Neural crest cell (in vitro differentiated cells): ENCODE results near the gene AGPS. TPM values are rescaled to one million over a fixed set of nuclear protein-coding genes. Genes with fewer than 3 reads are reported as not detected.

Experiments used
- DNase-seq: peaks from one replicate; pipeline ENCODE4 v3.0.0; 2021; ENCODE audit warnings: low read depth, mixed read lengths, low spot score
- H3K27ac Mint-ChIP-seq: one replicate; pipeline ENCODE4 v1.8.0; 2021; ENCODE audit warnings: mild to moderate bottlenecking, mixed read lengths; ENCODE audit not compliant: unreplicated experiment
- H3K27me3 Mint-ChIP-seq: 2 replicates; pipeline ENCODE4 v1.8.0; 2021; ENCODE audit warnings: low read depth, mild to moderate bottlenecking, mixed read lengths
- H3K36me3 Mint-ChIP-seq: 2 replicates; pipeline ENCODE4 v1.8.0; 2021; ENCODE audit warnings: low read depth, mild to moderate bottlenecking, mixed read lengths
- H3K4me1 Mint-ChIP-seq: 2 replicates; pipeline ENCODE4 v1.8.0; 2021; ENCODE audit warnings: mixed read lengths
- H3K4me3 Mint-ChIP-seq: one replicate; pipeline ENCODE4 v1.8.0; 2021; ENCODE audit warnings: mild to moderate bottlenecking, mixed read lengths
- H3K9me3 Mint-ChIP-seq: 2 replicates; pipeline ENCODE4 v1.8.0; 2021; ENCODE audit warnings: mixed read lengths
- CTCF ChIP-seq: fragments of 200-600 bp; sonication (generic); conservative IDR thresholded peaks from 2 replicates; pipeline ENCODE4 v1.5.0; 2021; ENCODE audit warnings: antibody characterized with exemption, mild to moderate bottlenecking
- total RNA-seq: library from RNA; stranded (reverse); gene quantifications from 2 replicates; pipeline ENCODE4 v1.2.1, GENCODE V29; 2021

AGPS gene
- total RNA-seq, 1 donor from 2014 or later, result 51.5 TPM

- Mint-ChIP-seq H3K27ac (no peak overlapping the region), H3K4me3 (no peak overlapping the region), H3K36me3 (peaks cover 3% of the 10 kb centered on the region), H3K27me3 (no peaks in the 10 kb centered on the region), H3K4me1 (peaks cover 40% of the 10 kb centered on the region), H3K9me3 (no peaks in the 10 kb centered on the region)
- TF ChIP-seq CTCF, result no peak
- DNase-seq, result no peak
These were observed 5.1 kb downstream of the AGPS start for GRCh38 chr2:177397481-177398289.

- Mint-ChIP-seq H3K4me3 (no peak overlapping the region), H3K27ac (no peak overlapping the region), H3K27me3 (no peaks in the 10 kb centered on the region), H3K36me3 (peaks cover 3% of the 10 kb centered on the region), H3K9me3 (no peaks in the 10 kb centered on the region), H3K4me1 (peaks cover 34% of the 10 kb centered on the region)
- DNase-seq, result no peak
- no peak for TF ChIP-seq CTCF
These were observed 5.7 kb downstream of the AGPS start for GRCh38 chr2:177398290-177398683.

GRCh38 chr2:177398791-177399190 is 6.2 kb downstream of the AGPS start:
- no peak for DNase-seq
- Mint-ChIP-seq H3K27ac (no peak overlapping the region), H3K4me1 (peaks cover 29% of the 10 kb centered on the region), H3K36me3 (peaks cover 3% of the 10 kb centered on the region), H3K9me3 (no peaks in the 10 kb centered on the region), H3K4me3 (no peak overlapping the region), H3K27me3 (no peaks in the 10 kb centered on the region)
- no peak for TF ChIP-seq CTCF

- no peaks in the 10 kb centered on the region for H3K9me3 Mint-ChIP-seq
- H3K36me3 Mint-ChIP-seq, result peaks cover 3% of the 10 kb centered on the region
- DNase-seq, result no peak
- no peaks in the 10 kb centered on the region for H3K27me3 Mint-ChIP-seq
- H3K4me3 Mint-ChIP-seq, result no peak overlapping the region
- H3K4me1 Mint-ChIP-seq, result peaks cover 24% of the 10 kb centered on the region
- no peak overlapping the region for H3K27ac Mint-ChIP-seq
- no peak for TF ChIP-seq CTCF
These were observed 6.8 kb downstream of the AGPS start for GRCh38 chr2:177399376-177399775.

GRCh38 chr2:177400337-177400923 is 7.9 kb downstream of the AGPS start:
- TF ChIP-seq CTCF, result no peak
- Mint-ChIP-seq H3K4me3 (no peak overlapping the region), H3K4me1 (peaks cover 17% of the 10 kb centered on the region), H3K27me3 (no peaks in the 10 kb centered on the region), H3K27ac (no peak overlapping the region), H3K9me3 (no peaks in the 10 kb centered on the region), H3K36me3 (peaks cover 3% of the 10 kb centered on the region)
- DNase-seq, result no peak
